ENCODE measurements around the gene PHF12.
"Not testable (repeated sequence)": the region's sequence is repeated elsewhere in the genome, so short reads cannot be mapped to it uniquely, and the experiment has no call there.

Gene PHF12

DNA sequence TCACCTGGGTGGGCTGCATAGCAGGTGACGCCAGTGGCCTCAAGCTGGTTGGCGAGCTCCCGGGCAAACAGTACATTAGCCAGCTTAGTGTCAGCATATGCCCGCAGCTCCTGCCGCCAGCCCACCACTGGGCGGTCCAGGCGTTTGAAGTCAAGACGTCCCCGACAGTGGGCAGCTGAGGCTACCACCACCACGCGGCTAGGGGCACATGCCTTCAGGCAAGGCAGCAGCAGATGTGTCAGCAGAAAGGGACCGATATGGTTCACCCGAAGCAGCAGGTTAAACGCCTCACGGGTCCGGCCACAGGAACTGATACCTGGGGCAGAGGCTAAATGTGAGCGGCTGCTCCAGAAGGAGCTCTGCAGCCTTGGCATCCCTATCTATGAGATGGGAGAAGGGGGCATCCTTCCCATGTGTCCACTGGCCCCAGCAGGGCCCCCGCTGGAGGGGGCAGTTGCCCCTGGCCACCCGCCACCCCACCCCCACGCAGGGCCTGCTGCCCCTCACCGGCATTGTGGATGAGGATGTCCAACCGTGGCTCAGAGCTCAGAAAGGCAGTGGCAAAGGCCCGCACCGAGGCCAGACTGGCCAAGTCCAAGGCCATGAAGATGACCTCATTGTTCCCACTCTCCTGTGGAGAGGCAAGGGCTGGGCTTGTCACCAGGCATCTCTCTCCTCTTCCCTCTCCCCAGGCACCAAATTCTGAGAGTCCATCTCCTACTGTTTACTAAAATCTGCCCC lies 50.2 kb downstream of the PHF12 start:
- DNase-seq, result no peak

DNA sequence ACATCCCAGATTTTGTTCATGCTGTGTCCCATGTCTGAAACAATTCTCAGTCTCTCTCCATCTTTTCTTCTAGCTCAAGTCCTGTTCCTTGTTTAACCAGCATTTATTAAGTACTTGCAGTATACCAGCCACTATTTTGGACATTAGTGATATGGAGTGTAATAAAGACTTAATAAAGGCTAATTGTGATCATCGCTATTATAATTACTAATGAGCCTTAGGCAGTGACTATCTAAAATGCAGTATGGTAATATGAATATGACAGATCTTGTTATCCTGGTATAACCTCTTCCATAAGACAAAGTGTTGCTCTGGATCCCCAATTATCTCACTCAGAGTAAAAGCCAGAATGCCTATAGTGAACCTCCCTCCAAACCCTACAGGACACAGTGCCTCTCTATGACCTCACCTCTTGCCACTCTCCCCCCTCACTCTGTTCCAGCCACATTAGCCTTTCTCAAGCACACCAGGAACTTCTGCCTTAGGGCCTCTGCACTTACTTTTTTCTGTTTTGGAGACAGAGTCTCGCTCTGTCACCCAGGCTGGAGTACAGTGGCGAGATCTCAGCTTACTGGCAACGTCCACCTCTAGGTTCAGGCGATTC lies 52.0 kb downstream of the PHF12 start:
- no peak for DNase-seq

DNA sequence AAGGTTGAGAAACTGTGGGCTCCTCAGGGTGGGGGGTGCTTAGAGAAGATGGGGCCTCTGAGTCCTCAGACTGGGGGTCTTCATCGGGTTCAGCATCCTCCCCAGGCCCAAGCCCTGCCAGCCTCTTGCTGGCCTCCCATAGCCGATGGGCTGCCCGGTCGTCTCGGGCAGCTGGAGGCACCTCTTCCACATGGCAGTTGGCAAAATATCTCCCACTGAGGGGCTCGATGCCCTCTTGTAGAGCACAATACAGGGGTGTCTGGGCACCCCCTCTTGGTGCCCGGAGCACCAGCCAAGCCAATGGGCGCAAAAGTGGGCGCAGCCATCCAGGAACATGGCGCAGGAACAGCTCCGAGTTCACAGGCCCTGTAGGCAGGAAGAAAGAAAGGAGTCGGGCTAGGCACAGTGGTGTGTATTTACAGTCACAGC lies 52.8 kb downstream of the PHF12 start:
- DNase-seq, result no peak

DNA sequence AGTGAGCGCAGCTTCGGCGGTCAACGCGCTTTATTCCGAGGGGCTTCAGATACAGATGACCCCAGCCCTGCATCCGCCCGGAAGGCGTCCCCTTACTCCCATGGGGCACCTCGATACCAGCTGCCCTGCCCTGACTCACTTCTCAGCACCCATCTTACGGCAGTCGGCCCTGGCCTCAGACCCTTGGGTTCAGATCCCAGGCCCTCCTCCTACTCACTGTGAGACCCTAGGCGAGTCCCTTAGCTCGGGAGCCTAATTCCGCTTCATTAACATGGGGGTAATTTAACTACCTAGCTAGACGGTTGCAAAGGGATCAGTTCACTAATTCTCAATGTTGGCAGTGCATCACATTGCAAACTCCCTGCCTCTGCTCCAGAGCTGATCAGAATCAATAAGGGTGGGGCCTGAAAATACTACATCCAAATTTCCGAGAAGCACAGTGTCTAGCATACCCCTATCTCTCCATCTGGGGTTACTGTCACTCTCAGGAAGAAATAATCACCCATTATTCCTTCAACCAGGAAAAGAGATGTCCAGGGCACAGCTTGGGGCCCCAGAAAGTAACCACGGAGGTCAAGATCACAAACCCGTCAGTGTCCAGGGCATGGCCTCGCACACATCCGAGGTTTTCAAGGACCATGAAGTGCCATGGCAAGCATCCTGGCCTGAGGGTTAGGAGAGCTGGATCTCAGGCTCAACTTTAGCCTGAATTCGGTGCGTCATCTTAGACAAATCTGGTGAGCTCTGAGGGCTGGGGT lies 53.4 kb downstream of the PHF12 start:
- DNase-seq, result peak; percentile 26

DNA sequence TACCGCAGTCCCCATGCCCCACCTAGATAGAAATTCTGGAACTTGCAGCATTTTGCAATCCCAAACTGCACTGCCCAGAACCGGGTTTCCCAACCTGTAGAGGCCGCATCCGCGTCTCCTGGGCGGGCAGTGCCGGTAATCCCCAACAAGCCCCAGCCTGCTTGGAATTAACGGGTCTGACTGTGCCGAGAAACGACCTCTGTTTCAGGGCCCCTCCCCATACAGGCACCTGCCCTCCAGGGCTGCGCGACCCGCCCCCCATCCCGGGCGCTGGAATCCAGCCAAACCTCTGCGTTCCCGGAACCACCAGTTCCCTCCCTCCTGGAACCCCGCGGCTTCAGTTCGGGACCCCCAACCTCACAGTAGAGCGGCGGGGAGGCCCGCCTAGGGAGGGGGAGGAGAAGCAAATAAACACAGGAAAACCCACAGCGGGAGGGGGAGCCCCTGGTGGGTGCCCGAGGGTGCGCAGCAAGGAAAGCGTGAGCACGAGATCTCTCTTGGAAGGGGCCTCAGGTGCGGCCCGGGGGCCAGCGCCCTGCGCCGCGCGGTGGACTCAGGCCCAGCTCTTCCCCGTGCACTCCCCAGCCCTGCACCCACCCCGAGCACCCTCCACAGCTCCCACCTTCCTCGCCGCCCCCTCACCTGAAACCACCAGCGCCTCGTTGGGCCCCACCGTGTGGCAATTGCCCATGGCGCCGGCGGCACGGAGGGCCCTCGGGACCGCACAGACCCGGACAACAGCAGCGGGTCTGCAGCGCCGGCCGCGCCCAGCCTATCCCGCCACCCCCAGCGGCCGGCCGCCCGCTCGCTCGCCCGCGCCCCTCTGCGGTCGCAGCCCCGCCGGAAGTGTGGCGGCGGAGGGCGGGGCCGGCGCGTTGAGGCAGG lies 54.2 kb downstream of the PHF12 start, which contains the start of gene FLOT2:
Gene FLOT2, minus strand, starts transcription at position 850 of the 885 bp plus-strand sequence. Its CDS starts 159 bp downstream, at position 691.
- peak; percentile 72 for DNase-seq

DNA sequence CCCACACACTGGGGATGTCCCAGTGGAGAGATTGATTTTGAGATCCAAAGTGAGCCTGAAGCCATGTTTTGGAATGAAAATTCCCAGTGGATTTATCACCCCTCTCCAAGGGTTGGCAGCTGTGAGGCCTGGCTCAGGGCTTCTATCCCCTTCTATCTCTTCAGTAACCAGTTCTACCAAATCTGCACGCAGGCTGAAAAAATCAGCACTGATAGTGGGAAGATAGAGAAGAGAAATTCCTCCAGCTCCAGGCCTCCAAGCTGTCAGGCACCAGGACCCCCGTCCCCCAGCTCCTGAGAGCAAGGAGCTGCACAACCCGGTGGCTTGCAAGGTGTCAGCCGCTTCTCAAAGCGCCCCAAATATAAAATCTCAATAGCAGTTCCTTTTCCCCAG lies 54.8 kb downstream of the PHF12 start:
- DNase-seq, result no peak

DNA sequence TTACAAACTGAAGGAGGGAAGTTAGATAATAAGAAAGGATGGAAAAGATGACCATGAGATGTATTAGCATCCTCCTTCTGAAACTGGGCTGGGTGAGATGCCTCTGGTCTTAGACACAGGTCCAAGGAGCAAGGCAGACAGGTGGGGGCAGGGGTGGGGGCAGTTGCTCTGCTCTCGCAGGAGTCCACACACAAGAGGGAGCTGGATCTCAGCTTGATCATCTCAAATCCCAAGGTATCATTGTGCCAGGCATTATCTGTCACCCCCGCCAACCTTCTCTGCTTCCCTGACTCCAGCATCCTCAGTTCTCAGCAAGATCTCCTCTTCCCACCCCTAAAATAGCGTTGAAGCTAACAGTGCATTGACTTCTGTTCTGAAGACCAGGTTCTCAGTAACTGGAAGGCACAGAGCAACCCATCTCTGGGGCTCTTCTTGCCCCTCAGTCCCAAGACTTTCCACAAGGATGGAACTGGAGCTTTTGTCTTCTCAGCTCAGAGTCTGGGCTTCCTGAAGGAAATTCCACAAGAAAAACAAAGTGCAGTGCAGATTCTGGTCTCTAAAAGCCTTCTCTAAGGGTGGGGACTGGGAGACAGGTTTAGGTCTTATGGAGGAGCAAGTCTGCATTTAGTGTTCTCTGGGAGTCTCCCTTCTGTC lies 55.4 kb downstream of the PHF12 start:
- DNase-seq, result no peak

DNA sequence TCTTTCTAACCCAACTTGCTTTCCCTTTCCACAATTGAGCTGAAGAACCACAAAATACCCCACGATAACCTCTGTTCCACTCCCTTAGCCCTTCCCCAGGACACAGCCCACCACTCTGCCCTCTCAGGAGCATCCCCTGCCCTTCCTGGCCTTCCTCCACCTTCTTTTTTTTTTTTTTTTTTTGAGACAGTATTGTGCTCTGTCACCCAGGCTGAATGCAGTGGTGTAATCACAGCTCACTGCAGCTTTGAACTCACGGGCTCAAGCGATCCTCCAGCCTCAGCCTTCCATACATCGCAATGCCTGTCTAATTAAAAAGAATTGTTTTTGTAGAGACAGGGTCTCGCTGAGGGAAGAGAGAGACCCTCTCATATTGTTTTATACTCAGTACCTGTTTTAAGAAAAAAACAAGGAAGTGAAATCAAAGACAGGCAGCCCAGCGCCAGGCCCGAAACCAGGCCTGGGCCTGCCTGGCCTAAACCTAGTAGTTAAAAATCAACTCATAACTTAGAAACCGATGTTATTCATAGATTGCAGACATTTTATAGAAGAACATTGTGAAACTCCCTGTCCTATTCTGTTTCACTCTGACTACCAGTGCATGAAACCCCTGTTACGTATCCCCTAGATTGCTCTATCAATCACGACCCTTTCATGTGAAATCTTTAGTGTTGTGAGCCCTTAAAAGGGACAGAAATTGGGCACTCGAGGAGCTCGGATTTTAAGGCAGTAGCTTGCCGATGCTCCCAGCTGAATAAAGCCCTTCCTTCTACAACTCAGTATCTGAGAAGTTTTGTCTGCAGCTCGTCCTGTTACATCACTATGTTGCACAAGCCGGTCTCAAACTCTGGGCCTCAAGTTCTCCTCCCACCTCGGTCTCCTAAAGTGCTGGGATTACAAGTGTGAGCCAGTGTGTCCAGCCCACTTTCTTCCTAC lies 57.8 kb downstream of the PHF12 start:
- not testable (repeated sequence) for DNase-seq

DNA sequence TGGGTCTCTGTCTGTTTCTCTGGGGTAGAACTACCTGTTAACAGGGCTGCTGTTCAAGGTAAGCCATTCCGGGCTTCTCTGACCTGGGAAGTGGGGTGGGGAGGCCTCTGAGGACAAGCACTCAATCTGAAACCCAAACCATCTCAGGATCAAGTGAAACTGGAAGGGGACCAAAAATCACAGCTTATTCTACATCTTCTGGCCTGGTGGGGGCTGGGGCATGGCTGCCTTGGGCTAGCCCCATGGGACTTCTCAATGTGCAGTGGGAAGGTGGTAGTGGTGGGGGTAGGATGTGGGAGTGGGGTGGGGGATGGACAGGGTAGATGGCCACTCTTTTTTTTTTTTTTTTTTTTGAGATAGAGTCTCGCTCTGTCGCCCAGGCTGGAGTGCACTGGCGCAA lies 59.3 kb downstream of the PHF12 start:
- no peak for DNase-seq

DNA sequence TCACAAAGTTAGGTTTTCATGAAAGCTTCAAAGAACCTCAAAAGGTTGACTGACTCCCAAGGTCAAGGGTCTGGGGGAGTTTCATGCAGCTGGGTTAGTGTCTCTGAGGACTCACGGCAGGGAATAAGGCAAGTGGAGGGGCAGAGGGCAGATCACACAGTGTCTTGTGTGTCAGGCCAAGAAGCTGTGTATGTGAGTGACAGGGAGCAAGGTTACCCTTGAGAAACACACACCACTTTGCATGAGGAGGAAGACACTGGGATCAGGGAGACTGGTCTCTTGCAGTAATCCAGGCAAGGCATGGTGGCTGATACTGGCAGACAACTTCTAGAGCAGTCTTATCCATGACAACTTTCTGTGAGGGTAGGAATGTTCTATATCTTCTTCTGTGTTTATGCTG lies 60.1 kb downstream of the PHF12 start:
- no peak for DNase-seq

DNA sequence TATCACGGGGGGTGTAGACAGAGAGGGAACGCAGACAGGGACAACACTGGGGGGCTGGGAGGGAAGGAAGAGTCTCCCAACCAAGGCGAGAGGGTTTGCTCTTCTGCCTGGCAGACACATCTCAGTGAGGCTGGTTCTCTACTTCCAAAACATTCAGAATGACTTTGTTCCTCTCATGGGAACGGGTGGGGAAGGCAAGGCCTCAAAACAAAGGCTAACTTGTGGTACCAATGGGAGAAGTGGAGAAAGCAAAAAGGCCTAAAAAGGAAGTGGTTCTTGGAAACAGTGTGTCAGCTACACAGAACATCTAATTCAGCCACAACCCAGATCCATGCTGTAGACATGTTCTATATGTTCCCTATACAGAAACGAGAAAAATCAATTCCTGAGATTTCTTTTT lies 61.3 kb downstream of the PHF12 start:
- no peak for DNase-seq

DNA sequence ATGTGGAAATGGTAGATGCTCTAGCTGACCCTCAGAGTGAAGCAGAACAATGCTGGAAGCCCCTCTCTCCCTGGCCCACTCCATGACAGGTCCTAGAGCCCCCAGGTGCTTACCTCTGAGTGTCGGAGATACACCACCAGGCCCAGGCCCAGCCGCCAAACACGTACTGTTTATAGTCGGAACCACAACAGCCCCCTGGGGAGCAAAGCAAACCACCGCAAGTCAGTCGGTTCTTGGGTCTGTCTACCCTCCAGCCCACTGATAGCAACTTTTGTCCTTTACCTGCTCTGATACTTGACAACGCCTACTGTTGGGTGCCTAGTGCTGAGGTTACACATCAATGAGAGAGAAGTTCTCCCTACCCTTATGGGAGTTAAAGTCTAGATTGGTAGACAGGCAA lies 62.5 kb downstream of the PHF12 start:
- no peak for DNase-seq

DNA sequence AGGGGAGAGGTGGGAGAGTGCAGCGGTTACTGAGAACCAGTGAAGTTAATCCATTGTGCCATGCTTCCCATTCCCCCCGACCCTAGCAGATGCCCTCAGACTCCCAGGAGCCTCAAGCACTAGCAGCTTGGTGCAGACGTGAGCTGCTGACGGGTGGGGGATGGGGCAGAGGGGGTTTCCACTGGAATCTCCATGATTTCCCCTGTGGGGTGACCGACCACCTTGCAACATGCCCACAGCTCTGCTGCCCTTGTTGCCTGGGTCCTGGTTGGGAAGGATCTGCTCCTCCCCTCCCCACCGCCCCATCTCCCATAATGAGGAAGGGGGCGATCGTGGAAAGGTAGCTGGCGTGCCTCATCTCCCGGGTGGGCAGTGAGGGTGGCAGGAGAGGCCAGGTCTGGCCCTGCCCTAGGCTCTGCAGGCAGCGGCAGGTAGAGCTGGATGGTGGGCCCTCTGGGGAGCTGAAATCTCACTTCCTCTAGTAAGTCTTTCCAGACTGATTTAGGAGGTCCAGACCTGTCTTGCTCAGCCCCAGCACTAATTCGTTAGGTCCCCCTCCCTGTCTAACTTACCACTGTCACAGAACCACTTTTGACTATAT lies 63.3 kb downstream of the PHF12 start:
- no peak for DNase-seq

DNA sequence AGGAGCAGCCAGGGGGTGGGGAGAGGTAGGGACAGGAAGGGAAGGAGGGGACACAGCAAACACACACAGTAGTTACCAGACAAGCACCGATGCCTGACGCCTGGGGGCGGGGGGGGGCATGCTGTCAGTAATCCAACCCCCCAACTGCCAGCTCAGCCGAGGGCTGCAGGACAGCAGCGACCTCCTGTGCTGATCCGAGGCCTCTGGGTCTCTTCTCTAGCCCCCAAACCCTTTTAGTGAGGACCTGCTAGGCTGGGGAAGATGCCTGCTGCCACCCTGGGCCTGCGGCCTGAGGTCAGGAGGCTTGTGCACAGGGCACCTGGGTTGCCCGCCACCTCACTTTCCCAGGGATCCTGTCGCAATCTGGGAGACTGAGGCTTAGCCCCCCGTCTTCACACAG lies 65.4 kb downstream of the PHF12 start:
- DNase-seq, result no peak

DNA sequence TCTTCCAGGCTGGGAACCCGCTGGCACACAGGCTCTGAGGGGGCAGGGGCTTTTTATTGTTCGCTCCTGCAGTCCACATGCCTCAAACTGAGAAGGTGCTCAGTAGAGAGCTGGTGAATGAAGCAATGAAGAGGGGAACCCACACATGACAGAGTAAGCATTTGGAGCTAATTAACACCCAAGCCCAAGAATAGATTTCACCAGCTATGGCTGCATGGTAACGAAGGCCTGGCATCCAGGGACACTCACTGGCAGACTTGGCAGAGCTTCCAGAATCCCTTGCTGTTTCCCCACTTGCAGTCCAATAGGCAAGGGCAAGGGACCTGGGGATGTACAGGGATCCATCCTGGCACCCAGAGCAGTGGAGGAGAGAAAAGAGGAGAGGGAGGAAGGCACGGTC lies 66.0 kb downstream of the PHF12 start:
- no peak for DNase-seq

DNA sequence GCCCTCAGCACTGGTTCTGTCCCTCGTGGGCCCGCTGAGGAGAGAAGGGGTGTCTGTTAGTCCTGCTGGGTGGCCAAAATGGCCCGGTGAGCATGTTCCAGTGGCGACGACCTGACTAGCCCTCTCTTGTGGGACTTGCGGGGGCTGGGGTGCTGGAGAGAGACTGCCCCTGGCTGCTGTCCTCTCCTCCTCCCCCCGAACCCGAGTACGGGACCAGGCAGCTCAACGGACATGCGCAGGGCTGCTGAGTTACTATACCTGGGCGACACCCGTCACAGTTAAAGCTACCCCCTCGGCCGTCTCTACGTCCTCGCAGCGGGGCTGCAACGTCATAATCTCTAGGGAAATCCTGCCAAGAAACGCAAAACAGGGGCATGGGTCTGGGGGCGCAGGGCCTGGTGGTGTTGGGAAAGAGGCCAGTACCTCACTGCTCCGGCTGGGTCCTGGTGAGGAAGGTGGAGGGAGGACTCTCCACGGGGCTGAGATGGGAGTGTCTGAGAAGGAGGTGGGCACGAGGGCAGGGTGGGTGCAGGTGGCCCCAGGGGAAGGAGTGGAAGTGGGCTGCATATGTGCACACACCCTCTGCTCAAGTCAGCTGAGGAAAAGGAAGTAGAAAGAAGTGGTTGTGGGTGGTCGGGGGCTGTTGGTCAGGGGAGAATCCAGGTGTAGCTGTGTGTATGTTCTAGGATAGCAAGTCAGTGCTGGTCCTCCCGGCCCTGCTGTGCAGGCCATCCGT lies 67.2 kb downstream of the PHF12 start:
- DNase-seq, result no peak

DNA sequence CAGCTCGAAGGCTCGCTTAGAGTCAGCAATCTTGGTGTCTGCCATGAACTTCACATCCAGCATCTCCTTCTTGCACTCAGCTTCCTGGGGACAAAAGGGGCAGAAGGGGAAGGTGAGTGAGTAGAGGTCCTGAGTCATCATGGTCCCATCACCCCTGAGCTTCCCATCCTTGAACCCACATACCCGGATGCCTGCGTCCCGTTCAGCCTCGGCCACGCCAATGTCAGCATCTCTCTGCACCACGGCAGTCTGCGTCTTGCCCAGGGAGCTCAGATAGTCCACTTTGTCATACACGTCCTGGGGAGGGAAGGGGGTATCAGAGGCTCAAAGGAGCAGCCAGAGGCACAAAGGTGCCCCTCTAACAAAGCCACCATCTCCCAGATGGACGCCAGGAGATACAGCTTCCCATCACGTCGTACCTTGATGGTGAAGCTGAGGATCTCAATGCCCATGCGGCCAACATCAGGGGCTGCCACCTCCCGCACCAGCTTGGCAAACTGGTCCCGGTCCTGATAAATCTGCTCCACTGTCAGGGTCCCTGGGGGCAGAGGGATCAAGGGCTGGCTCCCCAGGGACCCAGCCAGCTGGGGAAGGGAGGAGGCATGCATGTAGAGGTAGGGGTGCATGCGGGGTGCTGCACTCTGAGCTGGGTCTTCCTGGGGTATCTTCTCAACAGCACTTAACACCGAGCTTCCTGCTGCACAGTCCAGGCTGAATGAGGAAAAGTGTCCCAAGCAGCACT lies 69.0 kb downstream of the PHF12 start:
- no peak for DNase-seq

DNA sequence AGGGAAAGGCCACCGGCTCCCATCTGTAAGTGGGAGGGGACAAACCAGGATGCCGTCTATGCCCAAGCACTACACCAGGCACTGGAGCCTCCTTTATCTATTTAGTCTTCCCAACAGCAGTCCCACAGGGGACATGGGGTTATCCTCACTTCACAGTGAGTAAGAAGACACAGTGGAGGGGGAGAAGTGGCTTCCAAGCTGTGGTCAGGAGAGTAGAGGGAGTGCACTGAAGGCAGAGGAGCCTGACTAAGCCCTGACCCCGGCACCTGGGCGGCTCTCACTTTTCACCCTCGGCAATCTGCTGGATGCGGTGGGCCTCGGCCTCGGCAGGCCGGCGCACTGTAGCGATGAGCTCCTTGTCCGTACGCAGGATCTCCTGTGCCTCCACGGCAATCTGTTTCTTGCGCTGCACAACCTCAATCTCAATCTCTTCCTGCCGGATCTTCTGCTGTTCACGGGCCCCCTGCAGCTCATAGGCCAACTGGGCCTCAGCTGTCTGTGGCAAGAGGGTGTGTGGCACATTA lies 69.7 kb downstream of the PHF12 start:
- DNase-seq, result no peak

DNA sequence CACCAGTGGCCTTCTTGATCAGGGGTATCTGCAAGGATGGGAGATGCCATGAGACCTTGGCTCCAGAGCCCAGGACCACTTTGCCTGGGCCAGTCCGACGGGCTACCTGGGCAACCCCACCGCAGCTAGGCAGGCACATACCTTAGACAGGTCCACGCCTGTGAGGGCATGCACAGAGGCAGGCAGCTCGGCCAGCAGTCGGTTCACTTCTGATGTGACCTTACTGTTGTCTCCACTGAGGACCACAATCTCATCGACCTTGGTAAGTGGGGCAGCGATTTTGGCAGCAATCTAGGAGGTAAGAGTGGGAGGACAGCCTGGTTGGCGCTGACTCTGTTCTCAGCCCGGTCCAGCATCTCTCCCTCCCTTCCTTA lies 70.8 kb downstream of the PHF12 start:
- no peak for DNase-seq
